Breast epithelium (tissue), 3 donors: ENCODE measurements around the gene PRSS48.

Experiments used
- POLR2A ChIP-seq: fragments of 450-650 bp; IDR thresholded peaks from one replicate; pipeline ENCODE4 v1.6.1; 2016; ENCODE audit warnings: antibody characterized with exemption, mild to moderate bottlenecking, moderate library complexity
- POLR2AphosphoS5 ChIP-seq, 3 donors: sonication (generic); formaldehyde crosslinking; IDR thresholded peaks; one replicate each; pipeline ENCODE4 v1.6.1; 2017; ENCODE audit warnings: antibody characterized with exemption in 3 of 3
- TF ChIP-seq, protein P1 (sequence below), 3 donors: fragments of 450-650 bp; IDR thresholded peaks; one replicate each; pipeline ENCODE4 v1.5.1; 2016 to 2017; ENCODE audit warnings: antibody characterized with exemption in 3 of 3, mild to moderate bottlenecking in 3 of 3, moderate library complexity in 3 of 3

DNA sequence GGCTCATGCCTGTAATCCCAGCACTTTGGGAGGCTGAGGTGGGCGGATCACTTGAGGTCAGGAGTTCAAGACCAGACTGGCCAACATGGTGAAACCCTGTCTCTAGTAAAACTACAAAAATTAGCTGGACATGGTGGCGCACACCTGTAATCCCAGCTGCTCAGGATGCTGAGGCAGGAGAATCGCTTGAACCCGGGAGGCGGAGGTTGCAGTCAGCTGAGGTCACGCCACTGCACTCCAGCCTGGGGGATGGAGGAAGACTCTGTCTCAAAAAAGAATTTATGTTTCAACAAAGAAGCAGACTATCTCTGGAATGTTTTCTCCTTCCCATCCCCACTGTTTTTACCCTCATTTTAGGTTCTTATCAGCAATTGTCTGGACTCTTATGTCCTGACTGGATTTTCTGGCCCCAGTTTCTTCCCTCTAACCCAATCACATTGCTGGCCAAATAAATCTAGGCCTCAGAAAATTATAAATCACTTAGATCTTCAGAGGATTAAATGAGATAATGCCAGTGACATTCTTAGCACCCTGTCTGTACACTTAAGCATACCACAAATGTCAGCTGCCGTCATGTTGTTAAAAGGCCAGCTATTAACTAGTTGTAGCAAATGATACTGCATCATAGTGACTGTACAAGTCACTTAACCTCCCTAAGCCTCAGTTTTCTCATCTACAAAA is 44.9 kb upstream of the PRSS48 start:
- TF ChIP-seq, protein P1, sequence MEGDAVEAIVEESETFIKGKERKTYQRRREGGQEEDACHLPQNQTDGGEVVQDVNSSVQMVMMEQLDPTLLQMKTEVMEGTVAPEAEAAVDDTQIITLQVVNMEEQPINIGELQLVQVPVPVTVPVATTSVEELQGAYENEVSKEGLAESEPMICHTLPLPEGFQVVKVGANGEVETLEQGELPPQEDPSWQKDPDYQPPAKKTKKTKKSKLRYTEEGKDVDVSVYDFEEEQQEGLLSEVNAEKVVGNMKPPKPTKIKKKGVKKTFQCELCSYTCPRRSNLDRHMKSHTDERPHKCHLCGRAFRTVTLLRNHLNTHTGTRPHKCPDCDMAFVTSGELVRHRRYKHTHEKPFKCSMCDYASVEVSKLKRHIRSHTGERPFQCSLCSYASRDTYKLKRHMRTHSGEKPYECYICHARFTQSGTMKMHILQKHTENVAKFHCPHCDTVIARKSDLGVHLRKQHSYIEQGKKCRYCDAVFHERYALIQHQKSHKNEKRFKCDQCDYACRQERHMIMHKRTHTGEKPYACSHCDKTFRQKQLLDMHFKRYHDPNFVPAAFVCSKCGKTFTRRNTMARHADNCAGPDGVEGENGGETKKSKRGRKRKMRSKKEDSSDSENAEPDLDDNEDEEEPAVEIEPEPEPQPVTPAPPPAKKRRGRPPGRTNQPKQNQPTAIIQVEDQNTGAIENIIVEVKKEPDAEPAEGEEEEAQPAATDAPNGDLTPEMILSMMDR (IDR thresholded peaks at IDR 0.05), result no peak
- TF ChIP-seq POLR2AphosphoS5 (IDR thresholded peaks at IDR 0.05), result no peak
- no peak for TF ChIP-seq POLR2A
